ENCODE results near the gene ROBO3. TPM values are rescaled to one million over a fixed set of nuclear protein-coding genes. Genes with fewer than 3 reads are reported as not detected.

Gene ROBO3
- total RNA-seq, 3 donors from 2014 or later, result 9.7 to 11.6 (median 10.4) TPM

DNA sequence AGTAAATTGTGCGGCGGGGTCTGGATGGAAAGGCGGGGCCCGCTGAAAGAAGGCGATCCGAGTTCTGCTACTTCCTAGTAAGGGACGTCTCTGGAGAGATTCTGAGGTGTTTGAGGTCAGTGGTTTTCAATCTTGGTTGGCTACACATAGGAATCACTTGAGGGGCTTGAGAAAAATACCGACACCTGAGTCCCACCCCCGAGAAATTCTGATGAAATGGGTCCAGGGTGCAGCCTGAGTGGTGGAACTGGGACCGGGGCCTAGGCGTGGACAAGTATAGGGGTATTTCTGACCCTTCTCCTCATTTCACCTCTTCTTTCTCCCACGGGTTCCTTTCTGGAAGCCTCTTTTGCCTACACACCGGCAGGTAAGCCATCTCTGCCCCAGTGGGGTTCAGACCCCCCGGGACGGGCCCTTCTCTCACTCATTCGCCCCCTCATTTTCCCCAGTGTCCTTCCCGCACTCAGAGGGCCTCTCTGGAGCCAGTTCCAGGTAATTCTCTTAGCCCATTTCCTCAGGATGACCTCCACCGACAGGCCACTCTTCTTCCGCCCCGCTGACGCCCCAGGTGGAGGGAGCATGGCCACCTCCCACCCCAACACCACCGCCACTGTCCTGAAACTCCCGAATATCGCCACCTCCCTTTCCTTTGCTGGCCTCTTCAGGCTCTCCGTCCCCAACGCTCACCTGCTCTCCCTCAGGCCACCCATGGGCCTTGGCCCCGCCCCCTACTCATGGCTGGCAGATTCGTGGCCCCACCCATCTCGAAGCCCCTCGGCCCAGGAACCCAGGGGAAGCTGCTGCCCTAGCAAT lies 11.8 kb downstream of the ROBO3 start:
- Mint-ChIP-seq H3K9me3 (no peaks in the 10 kb centered on the region), H3K27me3 (ENCODE audit: low read depth) (peaks cover 22% of the 10 kb centered on the region), H3K4me3 (peak overlapping the region; percentile 81), H3K4me1 (ENCODE audit: low read depth) (peaks cover 17% of the 10 kb centered on the region), H3K36me3 (ENCODE audit: insufficient read depth) (no peaks in the 10 kb centered on the region)
- DNase-seq (no peak), ATAC-seq (no peak)

DNA sequence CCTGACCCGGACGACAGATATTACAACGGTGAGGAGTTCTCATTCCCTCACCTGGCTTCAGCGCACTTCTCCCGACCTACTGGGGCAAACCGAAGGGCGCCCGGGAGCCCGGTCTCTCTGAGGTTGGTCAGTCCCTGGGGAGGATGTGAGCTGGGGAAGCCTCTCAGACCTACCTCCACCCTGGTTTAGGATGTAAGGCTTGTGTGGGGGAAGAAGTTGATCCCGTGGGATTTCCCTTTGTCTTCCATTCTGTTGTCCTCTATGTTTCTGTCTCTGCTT lies 12.3 kb downstream of the ROBO3 start:
- H3K9me3 Mint-ChIP-seq, result no peaks in the 10 kb centered on the region

DNA sequence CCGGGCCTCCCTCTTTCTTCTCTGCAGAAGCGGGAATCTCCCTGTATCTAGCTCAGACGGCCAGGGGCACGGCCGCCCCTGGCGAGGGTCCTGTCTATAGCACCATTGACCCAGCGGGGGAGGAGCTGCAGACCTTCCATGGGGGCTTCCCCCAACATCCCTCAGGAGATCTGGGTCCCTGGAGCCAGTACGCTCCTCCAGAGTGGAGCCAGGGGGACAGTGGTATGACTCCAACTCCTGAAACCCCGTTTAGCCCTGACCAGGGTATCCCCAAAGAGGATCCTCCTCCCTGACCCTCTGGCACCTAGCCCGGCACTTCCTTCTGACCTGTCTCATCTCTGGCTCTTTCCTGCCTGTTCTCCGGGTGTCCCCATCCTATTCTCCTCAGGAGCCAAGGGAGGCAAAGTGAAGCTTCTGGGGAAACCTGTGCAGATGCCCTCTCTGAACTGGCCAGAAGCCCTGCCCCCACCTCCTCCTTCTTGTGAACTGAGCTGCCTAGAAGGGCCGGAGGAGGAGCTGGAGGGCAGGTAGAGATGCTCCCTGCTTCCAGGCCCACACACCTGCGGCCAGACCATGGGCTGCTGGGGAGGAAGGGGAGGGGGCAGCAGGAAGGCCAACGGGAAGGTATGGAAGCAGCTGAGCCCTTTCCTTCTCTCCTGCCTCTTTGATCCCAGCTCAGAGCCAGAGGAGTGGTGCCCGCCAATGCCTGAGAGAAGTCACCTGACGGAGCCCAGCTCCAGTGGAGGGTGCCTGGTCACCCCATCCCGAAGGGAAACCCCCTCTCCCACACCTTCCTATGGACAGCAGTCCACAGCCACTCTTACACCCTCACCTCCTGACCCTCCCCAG lies 12.9 kb downstream of the ROBO3 start:
- peak overlapping the region; percentile 81 for H3K4me3 Mint-ChIP-seq
- no peak for ATAC-seq
- H3K27me3 Mint-ChIP-seq (ENCODE audit: low read depth), result peaks cover 12% of the 10 kb centered on the region
- no peaks in the 10 kb centered on the region for H3K36me3 Mint-ChIP-seq (ENCODE audit: insufficient read depth)
- DNase-seq, result no peak
- H3K4me1 Mint-ChIP-seq (ENCODE audit: low read depth), result peaks cover 17% of the 10 kb centered on the region
- no peaks in the 10 kb centered on the region for H3K9me3 Mint-ChIP-seq

More for the DNA sequence above, 12.3 kb downstream of the ROBO3 start:
- Mint-ChIP-seq H3K36me3 (ENCODE audit: insufficient read depth) (no peaks in the 10 kb centered on the region), H3K27me3 (ENCODE audit: low read depth) (peaks cover 17% of the 10 kb centered on the region), H3K4me3 (peak overlapping the region; percentile 81), H3K4me1 (ENCODE audit: low read depth) (peaks cover 17% of the 10 kb centered on the region)
- ATAC-seq (no peak), DNase-seq (no peak)

DNA sequence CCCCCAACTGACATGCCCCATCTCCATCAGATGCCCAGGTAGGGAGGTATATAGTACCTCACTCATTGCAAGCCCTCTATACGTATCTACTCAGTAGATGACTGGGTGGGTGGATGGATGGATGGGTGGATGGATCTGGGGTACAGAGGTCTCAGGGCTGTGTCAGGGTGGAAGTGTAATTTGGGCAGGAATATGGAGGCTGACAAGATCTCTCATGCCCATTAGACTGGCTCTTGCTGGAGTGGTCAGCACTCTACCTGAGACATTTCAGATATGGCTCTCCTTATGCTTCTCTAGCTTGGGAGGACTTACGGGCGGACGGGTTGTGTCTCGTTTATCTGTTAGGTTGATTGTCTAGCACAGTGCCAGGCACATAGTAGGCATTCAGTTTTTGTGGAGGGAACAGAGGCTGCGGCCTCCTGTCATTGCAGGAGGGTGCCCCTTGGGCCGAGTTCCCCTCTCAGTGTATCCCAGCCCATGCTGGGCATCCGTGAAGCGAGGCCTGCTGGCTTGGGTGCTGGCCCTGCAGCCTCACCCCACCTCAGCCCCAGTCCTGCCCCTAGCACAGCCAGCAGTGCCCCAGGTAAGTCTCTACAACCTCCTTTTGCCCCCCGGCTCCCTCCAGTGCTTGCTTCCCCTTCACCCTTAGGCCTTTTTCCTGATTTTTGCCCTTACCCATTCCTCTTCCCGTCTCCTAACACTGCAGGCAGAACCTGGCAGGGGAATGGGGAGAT lies 13.7 kb downstream of the ROBO3 start:
- ATAC-seq, result no peak
- H3K4me3 Mint-ChIP-seq, result no peak overlapping the region
- no peak for DNase-seq
- H3K27me3 Mint-ChIP-seq (ENCODE audit: low read depth), result peaks cover 5% of the 10 kb centered on the region
- peaks cover 17% of the 10 kb centered on the region for H3K4me1 Mint-ChIP-seq (ENCODE audit: low read depth)
- H3K36me3 Mint-ChIP-seq (ENCODE audit: insufficient read depth), result no peaks in the 10 kb centered on the region
- no peaks in the 10 kb centered on the region for H3K9me3 Mint-ChIP-seq

DNA sequence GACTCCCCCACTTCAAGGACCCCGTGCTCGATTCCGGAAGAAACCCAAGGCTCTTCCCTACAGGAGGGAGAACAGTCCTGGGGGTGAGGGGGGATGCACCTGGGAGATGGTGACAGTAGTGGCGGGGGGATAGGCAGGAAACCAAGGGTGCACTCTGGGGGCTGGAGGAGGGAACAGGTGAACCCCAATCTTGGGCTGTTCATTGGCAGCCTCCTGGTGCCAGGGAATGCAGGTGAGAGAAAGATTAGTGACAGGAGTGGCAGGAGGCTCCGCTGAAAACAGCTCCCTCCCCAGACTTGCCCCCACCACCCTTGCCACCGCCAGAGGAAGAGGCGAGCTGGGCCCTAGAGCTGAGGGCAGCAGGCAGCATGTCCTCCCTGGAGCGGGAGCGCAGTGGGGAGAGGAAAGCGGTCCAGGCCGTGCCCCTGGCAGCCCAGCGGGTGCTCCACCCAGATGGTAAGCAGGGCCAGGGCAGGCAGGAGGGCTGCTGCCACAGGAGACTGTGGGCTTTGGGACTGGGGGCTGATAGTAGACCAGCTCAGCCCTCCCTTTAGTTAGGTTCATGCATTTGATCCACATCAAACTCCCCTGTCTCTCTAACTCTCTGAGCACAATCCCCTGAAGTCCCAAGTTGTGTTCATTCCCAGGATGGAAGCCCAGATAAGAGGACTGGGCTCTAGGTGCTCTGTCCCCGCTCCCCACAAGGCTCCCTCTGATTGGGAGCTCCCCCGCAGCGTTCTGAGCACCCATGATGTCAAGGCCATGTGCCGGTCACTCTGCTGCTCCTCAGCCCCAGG lies 14.5 kb downstream of the ROBO3 start:
- Mint-ChIP-seq H3K36me3 (ENCODE audit: insufficient read depth) (no peaks in the 10 kb centered on the region), H3K27me3 (ENCODE audit: low read depth) (peaks cover 3% of the 10 kb centered on the region), H3K4me3 (no peak overlapping the region), H3K9me3 (no peaks in the 10 kb centered on the region), H3K4me1 (ENCODE audit: low read depth) (peaks cover 17% of the 10 kb centered on the region)
- DNase-seq (no peak), ATAC-seq (no peak)

DNA sequence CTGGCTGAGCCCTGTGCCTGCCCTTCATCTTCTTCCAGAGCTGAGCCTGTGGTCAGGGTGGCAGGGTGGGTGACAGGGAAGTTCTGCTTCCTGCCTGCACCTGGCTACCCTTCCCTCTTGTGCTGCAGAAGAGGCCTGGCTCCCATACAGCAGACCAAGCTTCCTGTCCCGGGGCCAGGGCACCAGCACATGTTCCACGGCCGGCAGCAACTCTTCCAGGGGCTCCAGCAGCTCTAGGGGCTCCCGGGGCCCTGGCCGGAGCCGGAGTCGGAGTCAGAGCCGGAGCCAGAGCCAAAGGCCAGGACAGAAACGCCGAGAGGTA lies 15.0 kb downstream of the ROBO3 start:
- Mint-ChIP-seq H3K4me1 (ENCODE audit: low read depth) (peaks cover 17% of the 10 kb centered on the region), H3K27me3 (ENCODE audit: low read depth) (peaks cover 2% of the 10 kb centered on the region), H3K36me3 (ENCODE audit: insufficient read depth) (no peaks in the 10 kb centered on the region), H3K4me3 (no peak overlapping the region), H3K9me3 (no peaks in the 10 kb centered on the region)
- no peak for ATAC-seq
- no peak for DNase-seq

DNA sequence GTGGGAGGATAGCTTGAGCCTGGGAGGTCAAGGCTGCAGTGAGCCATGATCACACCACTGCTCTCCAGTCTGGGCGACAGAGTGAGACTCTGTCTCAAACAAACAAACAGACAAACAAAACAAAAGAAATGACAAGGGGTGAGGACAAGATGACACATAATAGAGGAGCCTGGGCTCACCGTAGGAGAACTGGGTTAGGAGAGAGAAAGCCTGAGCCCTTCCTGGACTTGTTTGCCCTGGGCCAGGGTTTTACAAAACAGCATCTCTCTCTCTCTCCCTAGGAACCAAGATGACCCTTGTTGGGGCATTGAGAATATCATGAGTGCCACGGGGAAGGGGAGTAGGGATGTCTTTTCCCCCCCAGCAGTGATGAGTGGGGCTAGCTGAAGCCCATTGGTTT lies 15.7 kb downstream of the ROBO3 start:
- DNase-seq, result no peak
- Mint-ChIP-seq H3K27me3 (ENCODE audit: low read depth) (peaks cover 4% of the 10 kb centered on the region), H3K4me1 (ENCODE audit: low read depth) (peaks cover 11% of the 10 kb centered on the region), H3K36me3 (ENCODE audit: insufficient read depth) (no peaks in the 10 kb centered on the region), H3K4me3 (no peak overlapping the region), H3K9me3 (no peaks in the 10 kb centered on the region)
- no peak for ATAC-seq

DNA sequence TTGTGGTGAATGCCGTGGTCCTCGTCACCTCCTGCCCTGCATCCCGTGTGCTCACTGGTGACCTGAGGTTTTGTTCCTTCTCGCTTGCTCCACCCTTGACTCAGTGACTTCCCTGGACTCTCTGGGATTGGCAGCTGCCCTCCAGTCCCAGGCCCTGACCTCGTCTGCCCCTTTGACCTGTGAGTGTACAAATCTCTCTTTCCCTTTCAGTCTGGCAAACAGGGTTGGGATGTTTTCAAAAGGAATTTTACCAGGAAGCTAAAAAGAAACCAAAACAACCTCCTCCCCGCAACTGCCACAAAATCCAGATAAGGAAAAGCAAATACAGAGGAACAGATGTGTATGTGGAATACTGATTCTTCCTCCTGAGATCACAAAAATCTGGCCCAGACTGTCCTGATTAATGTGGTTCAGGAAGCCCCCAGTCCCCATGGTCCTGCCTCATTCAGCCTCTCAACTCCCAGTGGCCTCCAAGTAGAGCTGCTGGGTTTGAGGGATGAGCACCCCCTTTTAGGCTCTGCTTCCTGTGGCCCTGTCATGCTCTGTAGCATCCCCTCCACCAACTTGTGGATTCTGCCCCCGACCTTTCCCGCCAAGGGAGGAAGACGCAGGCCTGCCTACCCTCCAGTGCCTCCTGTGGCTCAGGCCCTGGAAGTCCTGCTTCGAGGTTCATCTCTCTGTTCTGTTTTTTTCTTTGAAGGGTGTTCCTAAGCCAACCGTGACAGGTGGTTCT lies 17.3 kb downstream of the ROBO3 start:
- ATAC-seq (no peak), DNase-seq (no peak)
- H3K27me3 Mint-ChIP-seq (ENCODE audit: low read depth), result peaks cover 8% of the 10 kb centered on the region
- no peaks in the 10 kb centered on the region for H3K36me3 Mint-ChIP-seq (ENCODE audit: insufficient read depth)
- H3K4me3 Mint-ChIP-seq, result no peak overlapping the region
- H3K4me1 Mint-ChIP-seq (ENCODE audit: low read depth), result peaks cover 2% of the 10 kb centered on the region
- H3K9me3 Mint-ChIP-seq, result no peaks in the 10 kb centered on the region

DNA sequence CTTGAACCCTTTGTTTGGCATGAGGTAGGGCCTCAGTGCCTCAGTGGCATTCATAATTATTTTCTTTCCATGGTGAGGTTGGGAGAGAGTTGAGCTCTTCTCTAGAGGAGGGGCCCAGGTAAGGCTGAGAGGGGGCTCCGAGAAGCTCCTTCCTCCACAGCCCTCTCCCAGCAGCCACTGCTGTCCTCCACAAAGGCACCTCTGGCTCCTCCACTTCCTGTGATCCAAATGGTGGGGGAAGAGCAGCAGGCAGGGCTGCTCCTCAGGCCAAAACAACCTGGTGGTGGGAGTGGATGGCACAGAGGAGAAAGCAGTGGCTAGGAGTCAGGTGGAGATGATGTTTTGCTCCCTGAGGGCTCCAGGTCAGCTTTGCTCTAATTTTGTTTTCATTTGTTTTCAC lies 19.1 kb downstream of the ROBO3 start:
- H3K9me3 Mint-ChIP-seq, result no peaks in the 10 kb centered on the region
- H3K36me3 Mint-ChIP-seq (ENCODE audit: insufficient read depth), result no peaks in the 10 kb centered on the region
- H3K4me3 Mint-ChIP-seq, result no peak overlapping the region
- DNase-seq (no peak), ATAC-seq (no peak)
- H3K27me3 Mint-ChIP-seq (ENCODE audit: low read depth), result peaks cover 12% of the 10 kb centered on the region
- H3K4me1 Mint-ChIP-seq (ENCODE audit: low read depth), result no peaks in the 10 kb centered on the region

DNA sequence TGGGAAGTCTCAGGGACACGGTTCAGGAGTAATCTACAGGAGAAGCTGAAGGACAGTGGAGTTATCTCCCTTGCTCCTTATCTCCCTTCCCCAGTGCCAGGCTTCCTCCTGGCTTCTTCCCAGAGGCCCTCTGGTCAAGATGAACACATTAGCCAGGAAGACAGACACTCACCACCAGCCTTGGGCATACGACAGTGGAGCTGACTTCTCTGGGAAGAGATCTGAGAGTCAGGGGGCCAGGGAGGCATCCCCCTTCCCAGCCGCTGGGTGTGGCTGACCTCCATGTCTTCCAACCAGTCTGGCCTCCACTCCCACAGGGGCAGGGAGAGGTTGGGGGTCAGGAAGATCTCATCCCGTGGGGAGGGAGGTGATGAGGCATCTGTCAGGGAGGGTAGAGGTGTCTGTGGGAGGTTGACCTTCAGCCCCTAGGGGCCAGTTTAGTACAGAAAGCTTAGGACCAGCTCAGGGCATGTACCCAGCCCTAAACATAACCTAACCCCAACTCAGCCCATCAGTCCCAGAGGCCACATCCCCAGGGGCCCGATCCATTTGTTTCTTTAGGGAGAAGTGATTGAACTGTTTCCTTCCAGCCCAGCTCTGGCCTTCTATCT lies 19.7 kb downstream of the ROBO3 start:
- no peaks in the 10 kb centered on the region for H3K4me1 Mint-ChIP-seq (ENCODE audit: low read depth)
- DNase-seq (no peak), ATAC-seq (no peak)
- no peaks in the 10 kb centered on the region for H3K36me3 Mint-ChIP-seq (ENCODE audit: insufficient read depth)
- peaks cover 12% of the 10 kb centered on the region for H3K27me3 Mint-ChIP-seq (ENCODE audit: low read depth)
- no peaks in the 10 kb centered on the region for H3K9me3 Mint-ChIP-seq
- no peak overlapping the region for H3K4me3 Mint-ChIP-seq

DNA sequence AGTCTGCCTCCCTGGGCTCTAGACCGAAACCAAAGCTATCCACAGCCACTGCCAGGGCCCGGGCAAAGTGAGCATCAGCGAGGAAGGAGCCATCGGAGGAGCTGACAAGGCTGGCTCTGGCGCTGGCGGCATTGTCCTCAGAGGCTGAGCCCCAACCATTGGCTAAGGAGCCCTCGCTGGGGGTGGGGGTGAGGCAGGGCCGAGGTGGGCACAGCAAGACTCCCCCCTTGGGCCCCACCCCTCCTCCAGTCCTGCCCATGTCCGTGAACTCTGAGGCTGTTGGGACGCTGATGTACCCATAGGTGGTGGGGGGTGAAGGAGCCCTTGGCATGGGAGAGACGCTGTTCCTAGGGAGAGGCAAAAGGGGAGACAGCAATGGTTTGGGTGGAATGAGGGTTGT lies 21.2 kb downstream of the ROBO3 start:
- DNase-seq (no peak), ATAC-seq (no peak)
- no peaks in the 10 kb centered on the region for H3K4me1 Mint-ChIP-seq (ENCODE audit: low read depth)
- peaks cover 12% of the 10 kb centered on the region for H3K27me3 Mint-ChIP-seq (ENCODE audit: low read depth)
- H3K4me3 Mint-ChIP-seq, result no peak overlapping the region
- no peaks in the 10 kb centered on the region for H3K9me3 Mint-ChIP-seq
- no peaks in the 10 kb centered on the region for H3K36me3 Mint-ChIP-seq (ENCODE audit: insufficient read depth)

DNA sequence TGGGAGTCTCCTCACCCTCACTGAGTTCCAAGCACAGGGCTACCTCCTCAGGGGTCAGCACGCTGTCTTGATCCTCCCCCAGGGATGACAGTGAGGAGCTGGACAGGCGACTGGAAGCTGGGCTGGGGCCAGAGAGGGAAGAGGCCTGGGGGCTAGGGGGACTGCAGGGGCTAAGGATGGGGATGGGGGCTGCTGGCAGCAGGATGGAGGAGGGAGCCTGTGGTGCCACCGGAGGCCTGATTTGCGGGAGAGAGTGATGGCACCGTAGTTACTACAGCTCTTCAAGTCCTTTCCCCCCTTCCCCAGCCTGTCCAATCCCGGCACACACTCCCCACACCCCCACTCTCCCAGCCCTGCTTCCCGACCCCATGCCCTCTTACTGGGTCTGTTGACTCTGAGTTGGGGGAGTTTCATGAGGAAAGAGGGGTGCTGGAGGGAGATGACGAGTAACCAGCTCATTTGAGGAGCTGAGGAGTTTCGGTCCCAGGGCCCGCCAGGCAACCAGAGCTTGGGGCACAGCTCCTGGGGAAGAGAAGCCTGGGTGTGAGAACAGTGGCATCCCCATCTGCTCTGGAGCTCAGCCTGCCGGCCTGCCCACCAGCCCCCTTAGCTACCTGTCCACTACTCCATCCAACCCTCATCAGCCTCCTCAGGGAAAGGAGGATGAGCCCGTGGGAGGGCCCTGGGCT lies 21.9 kb downstream of the ROBO3 start:
- Mint-ChIP-seq H3K27me3 (ENCODE audit: low read depth) (peaks cover 12% of the 10 kb centered on the region), H3K36me3 (ENCODE audit: insufficient read depth) (no peaks in the 10 kb centered on the region), H3K9me3 (no peaks in the 10 kb centered on the region), H3K4me1 (ENCODE audit: low read depth) (no peaks in the 10 kb centered on the region), H3K4me3 (no peak overlapping the region)
- ATAC-seq, result no peak
- no peak for DNase-seq

DNA sequence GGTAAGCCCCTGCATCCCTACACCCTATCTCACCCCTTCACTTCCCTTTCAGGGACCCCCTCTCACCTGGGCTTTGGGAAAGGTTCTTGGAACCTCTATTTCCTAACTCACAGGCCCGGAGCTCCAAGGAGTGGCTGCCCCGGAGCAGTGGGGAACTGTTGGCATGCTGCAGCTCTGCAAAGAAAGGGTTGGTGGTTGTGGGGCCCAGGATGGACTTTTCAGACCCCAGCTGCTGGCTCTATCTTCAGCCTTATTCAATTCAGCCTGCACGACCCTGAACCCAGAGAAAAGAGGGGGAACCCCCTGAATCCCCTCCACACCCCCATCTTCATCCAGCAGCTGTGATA lies 22.4 kb downstream of the ROBO3 start:
- Mint-ChIP-seq H3K4me3 (no peak overlapping the region), H3K4me1 (ENCODE audit: low read depth) (no peaks in the 10 kb centered on the region), H3K36me3 (ENCODE audit: insufficient read depth) (no peaks in the 10 kb centered on the region), H3K9me3 (no peaks in the 10 kb centered on the region), H3K27me3 (ENCODE audit: low read depth) (peaks cover 12% of the 10 kb centered on the region)
- ATAC-seq, result no peak
- no peak for DNase-seq

All from activated T-cell treated with anti-CD3 and anti-CD28 coated beads, Interleukin-2, amount 50 U/mL, for 4 hours (primary cell).